Thymus (tissue), 11 donors: Measurements from ENCODE around the gene SLC35E1. TPM values are rescaled to one million over a fixed set of nuclear protein-coding genes. Genes with fewer than 3 reads are reported as not detected.
A peak's percentile ranks its signal among the peaks of the same experiment; 100 is the strongest.

Experiments
- DNase-seq, 9 donors: peaks; one replicate each; pipeline ENCODE4 v3.0.0-alpha.2; 2013; ENCODE audit warnings: low spot score in 9 of 9, low read depth in 6 of 9, missing footprints in 1 of 9
- H3K27ac ChIP-seq, 2 donors: one replicate each; pipeline ENCODE4 v1.5.1; 2013; ENCODE audit warnings: control low read depth in 1 of 2, low read depth in 1 of 2, low read length in 1 of 2, mild to moderate bottlenecking in 1 of 2, moderate library complexity in 1 of 2
- H3K27me3 ChIP-seq, 2 donors: one replicate each; pipeline ENCODE4 v1.5.1; 2013; ENCODE audit warnings: low read length in 1 of 2; ENCODE audit not compliant: control insufficient read depth in 2 of 2, insufficient read depth in 1 of 2
- H3K36me3 ChIP-seq, 2 donors: one replicate each; pipeline ENCODE4 v1.5.1; 2013; ENCODE audit warnings: low read length in 1 of 2, mild to moderate bottlenecking in 1 of 2, moderate library complexity in 1 of 2; ENCODE audit not compliant: control insufficient read depth in 2 of 2, insufficient read depth in 2 of 2
- H3K4me1 ChIP-seq, 2 donors: one replicate each; pipeline ENCODE4 v1.5.1; 2013; ENCODE audit warnings: low read length in 2 of 2; ENCODE audit not compliant: control insufficient read depth in 2 of 2, insufficient read depth in 2 of 2
- H3K4me3 ChIP-seq, 2 donors: one replicate each; pipeline ENCODE4 v1.5.1; 2013; ENCODE audit warnings: low read length in 2 of 2, control low read depth in 1 of 2, mild to moderate bottlenecking in 1 of 2
- H3K9me3 ChIP-seq, 2 donors: one replicate each; pipeline ENCODE4 v1.5.1; 2013; ENCODE audit warnings: low read length in 1 of 2, mild to moderate bottlenecking in 1 of 2; ENCODE audit not compliant: control insufficient read depth in 2 of 2, insufficient read depth in 1 of 2
- WGBS: extraction: QIAGEN DNeasy Blood & Tissue Kit; methylation state at CpG from one replicate; pipeline ENCODE4 v1.1.7; 2013; 5-methylcytosine and 5-hydroxymethylcytosine counted together
- polyA plus RNA-seq: library from polyadenylated mRNA; stranded (reverse); fragments of 200-250 nt; gene quantifications from one replicate; pipeline ENCODE4 v1.2.3, GENCODE V29; 2013
- total RNA-seq: library from RNA; stranded (reverse); fragments of 120-200 nt; gene quantifications from one replicate; pipeline ENCODE4 v1.2.4, GENCODE V29; 2013
- donor health status: healthy.

Gene SLC35E1
- total and polyA plus RNA-seq, 2 donors, result 13.1 to 31.3 TPM

GRCh38 chr19:16581145-16581970 is 9.1 kb upstream of the SLC35E1 start:
- H3K9me3 ChIP-seq, result no peaks in the 10 kb centered on the region
- WGBS, result 94% methylated on average over 12 of the region's 12 CpGs
- peaks cover 36 to 38% of the 10 kb centered on the region in 2 donors for H3K36me3 ChIP-seq
- DNase-seq, result no peak
- peaks cover 20 to 40% of the 10 kb centered on the region in 2 donors for H3K4me1 ChIP-seq
- H3K27ac ChIP-seq, result peak overlapping the region in 1 of 2 donors; percentile 64
- H3K4me3 ChIP-seq, result no peak overlapping the region
- no peaks in the 10 kb centered on the region for H3K27me3 ChIP-seq

- no peak overlapping the region for H3K27ac ChIP-seq
- no peak for DNase-seq
- H3K4me3 ChIP-seq, result no peak overlapping the region
- H3K9me3 ChIP-seq, result no peaks in the 10 kb centered on the region
- WGBS, result 93% methylated on average over 4 of the region's 4 CpGs
- H3K36me3 ChIP-seq, result peaks cover 51 to 54% of the 10 kb centered on the region in 2 donors
- H3K27me3 ChIP-seq, result no peaks in the 10 kb centered on the region
- peaks cover 13 to 29% of the 10 kb centered on the region in 2 donors for H3K4me1 ChIP-seq
Measured at GRCh38 chr19:16579381-16579780, 7.2 kb upstream of the SLC35E1 start.

GRCh38 chr19:16577531-16577985 is 5.3 kb upstream of the SLC35E1 start:
- Histone ChIP-seq H3K9me3 (no peaks in the 10 kb centered on the region), H3K27me3 (no peaks in the 10 kb centered on the region), H3K36me3 (peaks cover 54 to 57% of the 10 kb centered on the region in 2 donors), H3K4me1 (peaks cover 21 to 27% of the 10 kb centered on the region in 2 donors), H3K4me3 (no peak overlapping the region), H3K27ac (no peak overlapping the region)
- DNase-seq, result no peak
- WGBS, result 96% methylated on average over 17 of the region's 17 CpGs

GRCh38 chr19:16576690-16577530 is 4.7 kb upstream of the SLC35E1 start:
- Histone ChIP-seq H3K27me3 (no peaks in the 10 kb centered on the region), H3K9me3 (no peaks in the 10 kb centered on the region), H3K36me3 (peaks cover 53 to 54% of the 10 kb centered on the region in 2 donors), H3K4me1 (peaks cover 21 to 25% of the 10 kb centered on the region in 2 donors), H3K27ac (no peak overlapping the region), H3K4me3 (no peak overlapping the region)
- no peak for DNase-seq
- WGBS, result 96% methylated on average over 52 of the region's 52 CpGs

- no peak for DNase-seq
- Histone ChIP-seq H3K4me1 (peaks cover 29 to 32% of the 10 kb centered on the region in 2 donors), H3K27me3 (no peaks in the 10 kb centered on the region), H3K27ac (no peak overlapping the region), H3K9me3 (no peaks in the 10 kb centered on the region), H3K36me3 (peaks cover 50 to 53% of the 10 kb centered on the region in 2 donors), H3K4me3 (no peak overlapping the region)
- WGBS, result 97% methylated on average over 48 of the region's 48 CpGs
Measured at GRCh38 chr19:16575861-16576689, 3.9 kb upstream of the SLC35E1 start.

- H3K36me3 ChIP-seq, result peaks cover 50 to 57% of the 10 kb centered on the region in 2 donors
- no peak overlapping the region for H3K27ac ChIP-seq
- peaks cover 31 to 40% of the 10 kb centered on the region in 2 donors for H3K4me1 ChIP-seq
- no peak for DNase-seq
- WGBS, result 97% methylated on average over 2 of the region's 2 CpGs
- no peaks in the 10 kb centered on the region for H3K27me3 ChIP-seq
- no peak overlapping the region for H3K4me3 ChIP-seq
- no peaks in the 10 kb centered on the region for H3K9me3 ChIP-seq
Measured at GRCh38 chr19:16575282-16575681, 3.1 kb upstream of the SLC35E1 start.

- DNase-seq, result peak in 2 of 9 donors; percentile 54 to 73
- H3K27me3 ChIP-seq, result no peaks in the 10 kb centered on the region
- H3K27ac ChIP-seq, result peak overlapping the region; percentile 46 to 89
- peak overlapping the region in 1 of 2 donors; percentile 98 for H3K4me3 ChIP-seq
- H3K9me3 ChIP-seq, result no peaks in the 10 kb centered on the region
- H3K36me3 ChIP-seq, result peaks cover 51 to 61% of the 10 kb centered on the region in 2 donors
- peaks cover 31 to 42% of the 10 kb centered on the region in 2 donors for H3K4me1 ChIP-seq
Measured at GRCh38 chr19:16573925-16574324, 1.7 kb upstream of the SLC35E1 start.

- H3K4me1 ChIP-seq, result peaks cover 31 to 42% of the 10 kb centered on the region in 2 donors
- peak overlapping the region; percentile 89 to 90 for H3K27ac ChIP-seq
- 78% methylated on average over 13 of the region's 13 CpGs for WGBS
- H3K9me3 ChIP-seq, result no peaks in the 10 kb centered on the region
- peaks cover 46 to 60% of the 10 kb centered on the region in 2 donors for H3K36me3 ChIP-seq
- no peaks in the 10 kb centered on the region for H3K27me3 ChIP-seq
- H3K4me3 ChIP-seq, result peak overlapping the region; percentile 88 to 98
- DNase-seq, result no peak
Measured at GRCh38 chr19:16573296-16573695, 1.1 kb upstream of the SLC35E1 start.
